HepG2 (cell line): ENCODE data around the gene EIF1. TPM values are rescaled to one million over a fixed set of nuclear protein-coding genes. Genes with fewer than 3 reads are reported as not detected.

Experiments used
- ATAC-seq: fragments of 200-7000 bp; cut with Tn5 transposase; 3 replicates; pipeline ENCODE4 v1.9.1; 2020; ENCODE audit warnings: mild to moderate bottlenecking, moderate library complexity
- BruUV-seq: library from RNA; stranded (reverse); fragments of 400-500 nt; replicated peaks from 2 replicates; lab custom pipeline; 2021; lab: Mats Ljungman, UMichigan
- CTCF ChIA-PET: fragments of 300-600 bp; formaldehyde crosslinking; extraction: SDS; loops from one replicate; lab custom pipeline; 2021; ENCODE audit warnings: low total read pairs, inconsistent platforms, low intra/inter-chr PET ratio; lab: Yijun Ruan, JAX
- POLR2A ChIA-PET: fragments of 350-600 bp; sonication (Branson Sonifier 250); formaldehyde crosslinking; loops from one replicate; lab custom pipeline; 2020; ENCODE audit warnings: antibody characterized with exemption, inconsistent platforms; lab: Yijun Ruan, JAX
- DNase-seq: peaks from one replicate; pipeline ENCODE4 v3.0.0-alpha.2; 2015; ENCODE audit warnings: low spot score
- FAIRE-seq: peaks from 3 replicates; lab custom pipeline; 2011; peaks lifted over from hg19 to GRCh38; lab: Jason Lieb, UNC
- H2AFZ ChIP-seq: one replicate; pipeline ENCODE4 v1.6.1; 2011; ENCODE audit warnings: low read length, inconsistent platforms
- H3K27ac ChIP-seq: fragments of 300-600 bp; 3 replicates; pipeline ENCODE4 v1.8.0; 2011; ENCODE audit warnings: mixed run types, mild to moderate bottlenecking, mixed read lengths, low read length, inconsistent platforms; ENCODE audit not compliant: insufficient read depth; ENCODE audit errors: extremely low read length
- H3K27me3 ChIP-seq, 2 experiments: fragments of 200-600 bp in 1 of 2; 2 replicates in 1 of 2; 3 replicates in 1 of 2; pipeline versions ENCODE4 v1.6.0 to v1.8.0; 2011; ENCODE audit warnings: low read length in 2 of 2, mild to moderate bottlenecking in 2 of 2, moderate library complexity in 2 of 2, inconsistent platforms in 1 of 2; ENCODE audit not compliant: insufficient read depth in 2 of 2, control insufficient read depth in 1 of 2
- H3K36me3 ChIP-seq, 2 experiments: fragments of 200-600 bp in 1 of 2; replicated peaks in 1 of 2; 2 replicates in 1 of 2; 3 replicates in 1 of 2; pipeline versions ENCODE4 v1.5.1 to v1.8.0; 2011; ENCODE audit warnings: low read length in 2 of 2, inconsistent platforms in 1 of 2; ENCODE audit not compliant: insufficient read depth in 2 of 2, control insufficient read depth in 1 of 2
- H3K4me1 ChIP-seq: 2 replicates; pipeline ENCODE4 v1.5.1; 2012; ENCODE audit warnings: low read length, inconsistent platforms; ENCODE audit not compliant: insufficient read depth
- H3K4me2 ChIP-seq: 2 replicates; pipeline ENCODE4 v1.6.0; 2011; ENCODE audit warnings: low read depth, low read length, inconsistent platforms
- H3K4me3 ChIP-seq, 3 experiments: fragments of 200-600 bp in 1 of 3; sonication (generic), shearing (Covaris generic) in 1 of 3; replicated peaks in 1 of 3; 2 replicates each; pipeline ENCODE4 v1.5.1; 2011 to 2016; ENCODE audit warnings: low read length in 3 of 3, inconsistent platforms in 2 of 3, low read depth in 2 of 3, mild to moderate bottlenecking in 2 of 3, control low read depth in 1 of 3, mixed read lengths in 1 of 3; ENCODE audit not compliant: insufficient read depth in 1 of 3
- H3K79me2 ChIP-seq: one replicate; pipeline ENCODE4 v1.6.1; 2011; ENCODE audit warnings: low read length, inconsistent platforms; ENCODE audit not compliant: insufficient read depth
- H3K9ac ChIP-seq: 2 replicates; pipeline ENCODE4 v1.6.0; 2011; ENCODE audit warnings: mild to moderate bottlenecking, low read depth, low read length, inconsistent platforms; ENCODE audit not compliant: insufficient read depth
- H3K9me3 ChIP-seq: 2 replicates; pipeline ENCODE4 v1.5.1; 2012; ENCODE audit warnings: mild to moderate bottlenecking, low read length
- H4K20me1 ChIP-seq: 2 replicates; pipeline ENCODE4 v1.6.0; 2011; ENCODE audit warnings: inconsistent platforms, mild to moderate bottlenecking, low read length, moderate library complexity; ENCODE audit not compliant: insufficient read depth
- HHEX ChIP-seq: IDR thresholded peaks from 2 replicates; pipeline ENCODE4 v1.6.1; 2016; ENCODE audit warnings: control low read depth
- PAWR ChIP-seq: sonication (generic); formaldehyde crosslinking; IDR thresholded peaks from 2 replicates; pipeline ENCODE4 v1.4.0; 2020; ENCODE audit warnings: missing genetic modification reagents, mild to moderate bottlenecking, borderline replicate concordance
- RARG ChIP-seq: sonication (generic); formaldehyde crosslinking; IDR thresholded peaks from 2 replicates; pipeline ENCODE4 v1.4.0; 2020; ENCODE audit warnings: low read depth, mild to moderate bottlenecking, missing genetic modification reagents
- RBM39 ChIP-seq: fragments of 200-400 bp; formaldehyde crosslinking; IDR thresholded peaks from one replicate; pipeline ENCODE4 v1.6.1; 2018; ENCODE audit warnings: antibody characterized with exemption, mild to moderate bottlenecking, low read depth, low read length; ENCODE audit not compliant: poor library complexity, severe bottlenecking
- REPIN1 ChIP-seq: sonication (generic); formaldehyde crosslinking; IDR thresholded peaks from 2 replicates; pipeline ENCODE4 v1.8.0; 2022; ENCODE audit warnings: missing genetic modification reagents, low read depth, mild to moderate bottlenecking, borderline replicate concordance
- ZFP41 ChIP-seq: sonication (generic); formaldehyde crosslinking; IDR thresholded peaks from 2 replicates; pipeline ENCODE4 v1.4.0; 2020; ENCODE audit warnings: mild to moderate bottlenecking, missing genetic modification reagents, borderline replicate concordance
- ZNF335 ChIP-seq: sonication (generic); formaldehyde crosslinking; IDR thresholded peaks from 2 replicates; pipeline ENCODE4 v1.4.0; 2020; ENCODE audit warnings: missing genetic modification reagents
- ZSCAN20 ChIP-seq: sonication (generic); formaldehyde crosslinking; IDR thresholded peaks from 2 replicates; pipeline ENCODE4 v1.4.0; 2020; ENCODE audit warnings: missing genetic modification reagents, mild to moderate bottlenecking, borderline replicate concordance
- ZSCAN25 ChIP-seq: sonication (generic); formaldehyde crosslinking; IDR thresholded peaks from 2 replicates; pipeline ENCODE4 v1.8.0; 2022; ENCODE audit warnings: mild to moderate bottlenecking, missing genetic modification reagents
- WGBS: methylation state at CpG from one replicate; pipeline ENCODE4 v1.1.6; 2017; ENCODE audit warnings: low lambda C conversion rate; 5-methylcytosine and 5-hydroxymethylcytosine counted together
- in situ Hi-C: cut with HindIII; loops from 2 replicates; pipeline ENCODE4 v1.10.0; 2017; ENCODE audit warnings: low pct_unique_long_range_greater_than_20kb; ENCODE audit not compliant: extremely low pct_ligation_motif_present
- intact Hi-C: fragments of 100-400 bp; cut with micrococcal nuclease; formaldehyde crosslinking; loops from one replicate; pipeline ENCODE4 v1.10.0; 2022; ENCODE audit not compliant: unreplicated experiment
- polyA plus RNA-seq, 8 experiments: library from polyadenylated mRNA; depleted of rRNA in 3 of 8; stranded (reverse) in 7 of 8; unstranded in 1 of 8; fragments of >200 nt; fragmentation: Illumina TruSeq in 4 of 8; extraction: Trizol in 4 of 8; gene quantifications; 2 replicates each; pipeline versions ENCODE4 v1.2.1 to v1.2.3, GENCODE V29; 2011 to 2016; ENCODE audit warnings: low read depth in 4 of 8, missing spikeins in 1 of 8, mixed read lengths in 1 of 8; ENCODE audit not compliant: insufficient read depth in 1 of 8
- total RNA-seq, 5 experiments: library from RNA; depleted of rRNA; stranded (reverse); fragments of >200 nt; fragmentation: Illumina TruSeq; extraction: Trizol; gene quantifications; 2 replicates each; pipeline ENCODE4 v1.2.3, GENCODE V29; 2016; ENCODE audit warnings: low read depth in 1 of 5
- TF ChIP-seq, protein P1 (sequence below): IDR thresholded peaks from 2 replicates; pipeline ENCODE4 v1.6.1; 2016; ENCODE audit warnings: missing compliant biosample characterization, missing genetic modification reagents, borderline replicate concordance
- TF ChIP-seq, protein P2 (sequence below): sonication (generic); formaldehyde crosslinking; IDR thresholded peaks from 2 replicates; pipeline ENCODE4 v1.5.1; 2020; ENCODE audit warnings: mild to moderate bottlenecking, missing genetic modification reagents, borderline replicate concordance
- TF ChIP-seq, protein P3 (sequence below): fragments of 450-650 bp; IDR thresholded peaks from 2 replicates; pipeline ENCODE4 v1.6.1; 2017
- TF ChIP-seq, protein P4 (sequence below): sonication (generic); formaldehyde crosslinking; IDR thresholded peaks from 2 replicates; pipeline ENCODE4 v1.4.0; 2020; ENCODE audit warnings: mild to moderate bottlenecking, missing genetic modification reagents

Gene EIF1
- total and polyA plus RNA-seq, 2 of the 13 experiments (the other 11 are each of a cell fraction or from before 2014, with no cell fraction given) = 147 to 517 TPM

DNA sequence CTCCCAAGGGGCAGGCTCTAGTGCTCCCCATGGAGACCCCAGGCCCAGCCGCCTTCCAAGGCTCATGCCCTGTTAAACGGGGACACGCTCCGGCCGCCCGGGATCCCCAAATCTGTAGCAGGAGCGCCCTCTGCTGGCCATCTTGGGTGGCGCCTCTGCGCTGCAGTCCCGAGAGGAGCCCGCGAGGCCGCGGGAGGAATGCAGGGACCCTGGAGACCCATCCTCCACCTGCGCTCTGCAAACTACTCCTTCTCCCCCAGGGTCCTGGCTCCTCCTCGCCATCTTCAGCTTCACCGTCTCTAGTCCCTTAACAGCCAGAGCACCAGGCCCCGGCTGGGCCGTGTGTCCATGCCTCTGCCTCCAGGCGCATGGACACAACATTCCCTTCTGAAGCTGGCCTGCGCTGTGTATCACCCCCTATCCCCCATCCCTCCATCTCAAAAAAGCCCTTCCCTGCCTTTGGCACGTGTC is 40.7 kb upstream of the EIF1 start:
- H3K79me2 ChIP-seq = no peaks in the 10 kb centered on the region
- FAIRE-seq (peak; percentile 48), ATAC-seq (peak; percentile 87), DNase-seq (peak; percentile 69)
- H2AFZ ChIP-seq = no peak overlapping the region
- H3K4me2 ChIP-seq = peak overlapping the region; percentile 89
- in situ Hi-C loops (no loop called here), intact Hi-C loops (loop anchor here (1.0 to 10.0 kb wide), 5 partner anchors 14 to 846 kb away; partner anchors contain the start of gene KRT9)
- peak overlapping the region in 1 of 3 experiments; percentile 66; a peak in 2 of 6 replicates for H3K4me3 ChIP-seq
- no peak overlapping the region for H3K27ac ChIP-seq
- H3K9ac ChIP-seq = no peak overlapping the region
- BruUV-seq = no TSS peak
- ChIA-PET POLR2A (interaction anchor here (1.1 kb wide), 2 partner anchors 15 to 40 kb away, joined by 4 to 7 read pairs; partner anchors contain the start of gene EIF1), CTCF (interaction anchor here (1.0 to 11.1 kb wide), 13 partner anchors 11 to 845 kb away, joined by 3 to 242 read pairs (median 6); no protein-coding TSS in a partner anchor)
- peaks cover 4 to 24% of the 10 kb centered on the region in 2 experiments; a peak in 4 of 5 replicates for H3K27me3 ChIP-seq
- peaks cover 33% of the 10 kb centered on the region for H3K4me1 ChIP-seq
- WGBS = 6% methylated on average over 9 of the region's 22 CpGs
- no peaks in the 10 kb centered on the region for H3K36me3 ChIP-seq
- no peaks in the 10 kb centered on the region for H3K9me3 ChIP-seq
- no peaks in the 10 kb centered on the region for H4K20me1 ChIP-seq
- TF ChIP-seq RARG (CRISPR knock-in tag) (no peak), ZNF335 (peak; percentile 68; the same call in 1 of the 2 replicates), ZFP41 (CRISPR knock-in tag) (no peak), ZSCAN25 (CRISPR knock-in tag) (no peak), ZSCAN20 (CRISPR knock-in tag) (no peak), PAWR (CRISPR knock-in tag) (no peak), HHEX (CRISPR knock-in tag) (no peak), REPIN1 (CRISPR knock-in tag) (no peak; the same call in 1 of the 2 replicates), RBM39 (peak; percentile 13)
- TF ChIP-seq, protein P1, sequence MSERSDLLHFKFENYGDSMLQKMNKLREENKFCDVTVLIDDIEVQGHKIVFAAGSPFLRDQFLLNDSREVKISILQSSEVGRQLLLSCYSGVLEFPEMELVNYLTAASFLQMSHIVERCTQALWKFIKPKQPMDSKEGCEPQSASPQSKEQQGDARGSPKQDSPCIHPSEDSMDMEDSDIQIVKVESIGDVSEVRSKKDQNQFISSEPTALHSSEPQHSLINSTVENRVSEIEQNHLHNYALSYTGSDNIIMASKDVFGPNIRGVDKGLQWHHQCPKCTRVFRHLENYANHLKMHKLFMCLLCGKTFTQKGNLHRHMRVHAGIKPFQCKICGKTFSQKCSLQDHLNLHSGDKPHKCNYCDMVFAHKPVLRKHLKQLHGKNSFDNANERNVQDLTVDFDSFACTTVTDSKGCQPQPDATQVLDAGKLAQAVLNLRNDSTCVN = no peak
- TF ChIP-seq, protein P2, sequence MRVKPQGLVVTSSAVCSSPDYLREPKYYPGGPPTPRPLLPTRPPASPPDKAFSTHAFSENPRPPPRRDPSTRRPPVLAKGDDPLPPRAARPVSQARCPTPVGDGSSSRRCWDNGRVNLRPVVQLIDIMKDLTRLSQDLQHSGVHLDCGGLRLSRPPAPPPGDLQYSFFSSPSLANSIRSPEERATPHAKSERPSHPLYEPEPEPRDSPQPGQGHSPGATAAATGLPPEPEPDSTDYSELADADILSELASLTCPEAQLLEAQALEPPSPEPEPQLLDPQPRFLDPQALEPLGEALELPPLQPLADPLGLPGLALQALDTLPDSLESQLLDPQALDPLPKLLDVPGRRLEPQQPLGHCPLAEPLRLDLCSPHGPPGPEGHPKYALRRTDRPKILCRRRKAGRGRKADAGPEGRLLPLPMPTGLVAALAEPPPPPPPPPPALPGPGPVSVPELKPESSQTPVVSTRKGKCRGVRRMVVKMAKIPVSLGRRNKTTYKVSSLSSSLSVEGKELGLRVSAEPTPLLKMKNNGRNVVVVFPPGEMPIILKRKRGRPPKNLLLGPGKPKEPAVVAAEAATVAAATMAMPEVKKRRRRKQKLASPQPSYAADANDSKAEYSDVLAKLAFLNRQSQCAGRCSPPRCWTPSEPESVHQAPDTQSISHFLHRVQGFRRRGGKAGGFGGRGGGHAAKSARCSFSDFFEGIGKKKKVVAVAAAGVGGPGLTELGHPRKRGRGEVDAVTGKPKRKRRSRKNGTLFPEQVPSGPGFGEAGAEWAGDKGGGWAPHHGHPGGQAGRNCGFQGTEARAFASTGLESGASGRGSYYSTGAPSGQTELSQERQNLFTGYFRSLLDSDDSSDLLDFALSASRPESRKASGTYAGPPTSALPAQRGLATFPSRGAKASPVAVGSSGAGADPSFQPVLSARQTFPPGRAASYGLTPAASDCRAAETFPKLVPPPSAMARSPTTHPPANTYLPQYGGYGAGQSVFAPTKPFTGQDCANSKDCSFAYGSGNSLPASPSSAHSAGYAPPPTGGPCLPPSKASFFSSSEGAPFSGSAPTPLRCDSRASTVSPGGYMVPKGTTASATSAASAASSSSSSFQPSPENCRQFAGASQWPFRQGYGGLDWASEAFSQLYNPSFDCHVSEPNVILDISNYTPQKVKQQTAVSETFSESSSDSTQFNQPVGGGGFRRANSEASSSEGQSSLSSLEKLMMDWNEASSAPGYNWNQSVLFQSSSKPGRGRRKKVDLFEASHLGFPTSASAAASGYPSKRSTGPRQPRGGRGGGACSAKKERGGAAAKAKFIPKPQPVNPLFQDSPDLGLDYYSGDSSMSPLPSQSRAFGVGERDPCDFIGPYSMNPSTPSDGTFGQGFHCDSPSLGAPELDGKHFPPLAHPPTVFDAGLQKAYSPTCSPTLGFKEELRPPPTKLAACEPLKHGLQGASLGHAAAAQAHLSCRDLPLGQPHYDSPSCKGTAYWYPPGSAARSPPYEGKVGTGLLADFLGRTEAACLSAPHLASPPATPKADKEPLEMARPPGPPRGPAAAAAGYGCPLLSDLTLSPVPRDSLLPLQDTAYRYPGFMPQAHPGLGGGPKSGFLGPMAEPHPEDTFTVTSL (CRISPR knock-in tag) = no peak
- TF ChIP-seq, protein P3, sequence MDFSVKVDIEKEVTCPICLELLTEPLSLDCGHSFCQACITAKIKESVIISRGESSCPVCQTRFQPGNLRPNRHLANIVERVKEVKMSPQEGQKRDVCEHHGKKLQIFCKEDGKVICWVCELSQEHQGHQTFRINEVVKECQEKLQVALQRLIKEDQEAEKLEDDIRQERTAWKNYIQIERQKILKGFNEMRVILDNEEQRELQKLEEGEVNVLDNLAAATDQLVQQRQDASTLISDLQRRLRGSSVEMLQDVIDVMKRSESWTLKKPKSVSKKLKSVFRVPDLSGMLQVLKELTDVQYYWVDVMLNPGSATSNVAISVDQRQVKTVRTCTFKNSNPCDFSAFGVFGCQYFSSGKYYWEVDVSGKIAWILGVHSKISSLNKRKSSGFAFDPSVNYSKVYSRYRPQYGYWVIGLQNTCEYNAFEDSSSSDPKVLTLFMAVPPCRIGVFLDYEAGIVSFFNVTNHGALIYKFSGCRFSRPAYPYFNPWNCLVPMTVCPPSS = no peak
- TF ChIP-seq, protein P4, sequence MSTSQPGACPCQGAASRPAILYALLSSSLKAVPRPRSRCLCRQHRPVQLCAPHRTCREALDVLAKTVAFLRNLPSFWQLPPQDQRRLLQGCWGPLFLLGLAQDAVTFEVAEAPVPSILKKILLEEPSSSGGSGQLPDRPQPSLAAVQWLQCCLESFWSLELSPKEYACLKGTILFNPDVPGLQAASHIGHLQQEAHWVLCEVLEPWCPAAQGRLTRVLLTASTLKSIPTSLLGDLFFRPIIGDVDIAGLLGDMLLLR (CRISPR knock-in tag) = no peak
